ENCODE measurements around the gene ATP6V0D1.

ATP6V0D1 gene

DNA sequence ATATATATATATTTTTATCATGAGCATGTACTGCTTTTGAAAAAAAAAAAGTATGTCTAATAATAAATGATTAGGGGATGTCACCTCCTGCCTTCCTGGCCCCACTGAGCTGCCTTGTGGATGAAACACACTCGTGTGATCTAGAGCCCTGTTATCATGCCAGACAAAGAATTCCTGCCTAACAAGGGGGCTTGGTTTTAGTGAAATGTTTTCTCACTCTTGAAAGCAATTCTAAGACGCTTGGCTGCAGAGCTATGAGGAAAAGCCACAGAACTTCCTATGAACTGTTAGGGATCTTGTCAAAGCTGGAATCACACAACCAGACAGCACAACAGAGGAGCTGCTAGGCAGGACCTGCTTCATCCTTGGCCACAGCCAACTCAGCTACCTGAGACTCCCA lies 68.7 kb downstream of the ATP6V0D1 start:
- Histone ChIP-seq H3K27ac (ENCODE audit: low read length) (no peak overlapping the region), H3K36me3 (ENCODE audit: control insufficient read depth in 1 of 2, insufficient read depth in 2 of 2, low read length in 2 of 2) (peaks cover 0 to 4% of the 10 kb centered on the region in 2 donors), H3K27me3 (ENCODE audit: low read depth, low read length) (no peaks in the 10 kb centered on the region), H3K4me1 (ENCODE audit: control insufficient read depth in 1 of 2, insufficient read depth in 2 of 2, low read length in 2 of 2) (peaks cover 0 to 9% of the 10 kb centered on the region in 2 donors), H3K4me3 (ENCODE audit: low read depth in 1 of 2, low read length in 2 of 2) (no peak overlapping the region), H3K9me3 (ENCODE audit: control insufficient read depth in 1 of 2, low read length in 2 of 2) (no peaks in the 10 kb centered on the region)

DNA sequence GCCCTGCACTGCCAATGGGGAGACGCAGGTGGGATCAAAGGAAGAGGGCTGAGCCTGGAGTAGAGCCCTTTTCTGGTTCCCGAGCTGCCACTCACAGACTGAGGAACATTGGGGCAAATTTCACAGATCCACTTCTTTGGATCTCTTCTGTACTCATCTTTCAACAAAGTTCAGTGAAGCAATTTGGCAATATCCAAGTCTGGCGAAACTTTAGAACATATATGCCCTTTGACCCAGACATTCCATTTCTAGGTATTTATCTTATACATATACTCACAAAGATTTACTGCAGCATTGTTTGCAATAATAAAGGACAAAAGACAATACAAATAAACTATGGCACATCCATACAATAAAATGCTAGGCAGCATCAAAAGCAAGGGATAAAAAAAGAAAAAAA lies 69.6 kb downstream of the ATP6V0D1 start:
- Histone ChIP-seq H3K9me3 (ENCODE audit: control insufficient read depth in 1 of 2, low read length in 2 of 2) (no peaks in the 10 kb centered on the region), H3K27ac (ENCODE audit: low read length) (no peak overlapping the region), H3K4me3 (ENCODE audit: low read depth in 1 of 2, low read length in 2 of 2) (no peak overlapping the region), H3K4me1 (ENCODE audit: control insufficient read depth in 1 of 2, insufficient read depth in 2 of 2, low read length in 2 of 2) (peaks cover 0 to 14% of the 10 kb centered on the region in 2 donors), H3K27me3 (ENCODE audit: low read depth, low read length) (no peaks in the 10 kb centered on the region), H3K36me3 (ENCODE audit: control insufficient read depth in 1 of 2, insufficient read depth in 2 of 2, low read length in 2 of 2) (peaks cover 0 to 4% of the 10 kb centered on the region in 2 donors)

DNA sequence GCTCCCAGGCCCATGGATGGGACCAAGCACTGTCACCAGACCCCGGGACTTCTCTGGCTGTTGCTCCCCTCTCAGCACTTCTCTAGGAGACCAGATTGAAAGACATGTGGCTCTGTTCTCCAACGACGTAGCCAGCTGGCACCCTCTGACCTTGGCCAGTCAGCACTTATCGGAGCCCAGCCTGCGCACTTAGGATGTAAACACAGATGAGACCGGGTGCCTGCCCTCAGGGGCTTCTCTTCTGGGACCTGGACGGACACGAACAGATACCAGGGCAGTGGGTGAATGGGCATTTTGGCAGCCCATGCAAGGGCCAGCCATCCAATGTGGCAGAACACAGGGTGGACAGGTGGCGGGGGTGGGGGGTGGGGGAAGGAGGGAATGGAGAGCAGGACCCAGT lies 71.3 kb downstream of the ATP6V0D1 start:
- H3K36me3 ChIP-seq (ENCODE audit: control insufficient read depth in 1 of 2, insufficient read depth in 2 of 2, low read length in 2 of 2), result peaks cover 0 to 4% of the 10 kb centered on the region in 2 donors
- no peak overlapping the region for H3K27ac ChIP-seq (ENCODE audit: low read length)
- H3K4me1 ChIP-seq (ENCODE audit: control insufficient read depth in 1 of 2, insufficient read depth in 2 of 2, low read length in 2 of 2), result peaks cover 0 to 12% of the 10 kb centered on the region in 2 donors
- H3K27me3 ChIP-seq (ENCODE audit: low read depth, low read length), result no peaks in the 10 kb centered on the region
- H3K4me3 ChIP-seq (ENCODE audit: low read depth in 1 of 2, low read length in 2 of 2), result no peak overlapping the region
- H3K9me3 ChIP-seq (ENCODE audit: control insufficient read depth in 1 of 2, low read length in 2 of 2), result no peaks in the 10 kb centered on the region

DNA sequence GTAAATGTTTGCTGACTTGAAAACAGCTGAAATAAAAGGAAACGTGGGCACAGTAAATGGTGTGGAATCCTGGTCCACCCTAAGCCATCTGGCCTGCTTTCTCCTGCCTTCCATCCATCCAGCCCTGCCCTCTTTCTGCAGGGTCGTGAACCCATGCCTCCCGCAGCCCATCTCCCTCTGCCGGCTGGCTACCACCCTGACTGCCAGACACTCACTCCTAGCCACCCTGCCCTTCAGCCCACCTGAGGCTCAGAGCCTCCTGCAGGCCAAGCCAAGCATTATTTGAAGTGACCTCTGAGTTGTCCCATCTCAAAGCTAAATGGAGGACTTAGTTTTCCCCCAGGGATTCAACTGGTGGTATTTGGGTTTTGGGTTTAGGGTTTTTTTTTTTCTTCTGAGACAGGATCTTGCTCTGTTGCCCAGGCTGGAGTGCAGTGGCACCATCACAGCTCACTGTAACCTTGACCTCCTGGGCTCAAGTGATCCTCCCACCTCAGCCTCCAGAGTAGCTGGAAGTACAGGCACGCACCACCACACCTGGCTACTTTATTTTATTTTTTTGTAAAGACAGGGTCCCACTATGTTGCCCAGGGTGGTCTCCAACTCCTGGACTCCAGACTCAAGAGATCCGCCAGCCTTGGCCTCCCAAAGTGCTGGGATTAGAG lies 73.0 kb downstream of the ATP6V0D1 start:
- H3K27me3 ChIP-seq (ENCODE audit: low read depth, low read length), result no peaks in the 10 kb centered on the region
- H3K27ac ChIP-seq (ENCODE audit: low read length), result no peak overlapping the region
- no peaks in the 10 kb centered on the region for H3K9me3 ChIP-seq (ENCODE audit: control insufficient read depth in 1 of 2, low read length in 2 of 2)
- peaks cover 0 to 4% of the 10 kb centered on the region in 2 donors for H3K36me3 ChIP-seq (ENCODE audit: control insufficient read depth in 1 of 2, insufficient read depth in 2 of 2, low read length in 2 of 2)
- H3K4me3 ChIP-seq (ENCODE audit: low read depth in 1 of 2, low read length in 2 of 2), result no peak overlapping the region
- peaks cover 0 to 12% of the 10 kb centered on the region in 2 donors for H3K4me1 ChIP-seq (ENCODE audit: control insufficient read depth in 1 of 2, insufficient read depth in 2 of 2, low read length in 2 of 2)

DNA sequence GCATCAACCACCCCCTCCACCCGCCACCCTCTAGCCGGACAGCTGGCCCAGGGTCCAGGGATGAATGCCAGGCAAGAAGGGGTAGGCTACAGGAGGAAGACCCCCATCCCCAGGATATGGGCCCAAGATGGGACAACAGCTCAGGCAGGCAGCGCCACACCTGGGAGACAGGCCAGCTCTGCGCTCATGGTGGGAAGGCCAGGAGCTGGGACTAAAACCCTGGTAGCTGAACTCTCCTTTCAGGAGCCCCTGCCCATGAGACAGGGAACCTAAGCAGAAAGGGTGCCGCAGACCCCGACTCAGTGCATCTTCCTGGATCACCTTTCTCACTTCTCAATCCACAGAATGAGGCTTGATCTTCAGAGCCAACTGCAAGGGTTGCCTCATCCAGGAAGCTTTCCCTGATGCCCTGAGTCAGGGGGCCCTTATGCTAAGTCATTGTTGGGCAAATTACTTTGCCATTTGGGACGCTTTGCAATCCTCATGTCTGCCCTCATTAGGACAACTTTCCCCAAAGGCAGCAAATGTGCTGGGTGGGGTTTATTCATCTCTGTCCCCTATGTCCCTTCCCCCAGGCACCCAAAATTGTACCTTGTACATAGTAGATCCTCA lies 73.7 kb downstream of the ATP6V0D1 start:
- Histone ChIP-seq H3K27ac (ENCODE audit: low read length) (peak overlapping the region; percentile 80), H3K4me1 (ENCODE audit: control insufficient read depth in 1 of 2, insufficient read depth in 2 of 2, low read length in 2 of 2) (peaks cover 0 to 12% of the 10 kb centered on the region in 2 donors), H3K36me3 (ENCODE audit: control insufficient read depth in 1 of 2, insufficient read depth in 2 of 2, low read length in 2 of 2) (peaks cover 0 to 4% of the 10 kb centered on the region in 2 donors), H3K27me3 (ENCODE audit: low read depth, low read length) (no peaks in the 10 kb centered on the region), H3K9me3 (ENCODE audit: control insufficient read depth in 1 of 2, low read length in 2 of 2) (no peaks in the 10 kb centered on the region), H3K4me3 (ENCODE audit: low read depth in 1 of 2, low read length in 2 of 2) (no peak overlapping the region)

DNA sequence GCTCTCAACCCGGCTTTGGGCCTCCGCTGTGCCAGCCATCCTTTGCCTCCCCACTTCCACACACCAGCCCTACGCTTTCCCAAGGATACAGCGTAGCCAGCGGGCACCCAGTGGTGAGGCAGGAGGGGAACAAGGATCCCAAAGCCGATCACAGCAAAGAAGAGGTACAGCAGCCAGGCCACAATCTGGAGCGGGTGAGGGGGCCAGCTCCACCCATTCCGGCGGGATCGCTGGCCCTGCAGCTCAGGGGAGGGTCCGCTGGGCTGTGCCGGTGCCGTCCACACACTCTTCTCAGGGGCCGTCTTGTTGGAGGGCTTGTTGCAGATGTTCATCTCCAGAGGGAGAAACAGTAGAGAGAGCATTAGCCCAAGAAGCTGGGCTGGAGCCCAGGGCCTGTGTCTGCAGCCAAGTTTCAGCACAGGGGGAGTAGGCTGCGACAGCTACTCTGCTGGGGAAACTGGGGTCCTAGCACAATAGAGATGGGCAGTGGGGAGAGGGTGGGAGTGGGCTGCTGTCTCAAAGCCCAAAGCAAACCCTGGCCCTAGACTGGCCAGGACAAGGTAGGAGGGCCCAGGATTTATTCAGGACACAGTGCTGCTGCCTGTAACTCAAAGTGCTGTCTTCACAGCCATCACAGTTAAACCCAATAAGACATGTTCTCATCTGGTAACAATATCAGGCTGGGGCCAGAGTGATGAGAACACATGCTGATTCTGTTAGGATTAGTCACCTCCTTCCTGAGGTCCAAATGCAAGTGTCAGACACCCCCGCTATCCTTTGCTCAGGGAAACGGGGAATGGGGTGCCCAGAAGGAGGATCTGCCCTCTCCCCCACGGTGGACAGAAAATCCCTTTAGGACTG lies 74.6 kb downstream of the ATP6V0D1 start:
- Histone ChIP-seq H3K4me1 (ENCODE audit: control insufficient read depth in 1 of 2, insufficient read depth in 2 of 2, low read length in 2 of 2) (peaks cover 0 to 12% of the 10 kb centered on the region in 2 donors), H3K27me3 (ENCODE audit: low read depth, low read length) (no peaks in the 10 kb centered on the region), H3K9me3 (ENCODE audit: control insufficient read depth in 1 of 2, low read length in 2 of 2) (no peaks in the 10 kb centered on the region), H3K4me3 (ENCODE audit: low read depth in 1 of 2, low read length in 2 of 2) (no peak overlapping the region), H3K27ac (ENCODE audit: low read length) (peak overlapping the region; percentile 80), H3K36me3 (ENCODE audit: control insufficient read depth in 1 of 2, insufficient read depth in 2 of 2, low read length in 2 of 2) (peaks cover 0 to 4% of the 10 kb centered on the region in 2 donors)

DNA sequence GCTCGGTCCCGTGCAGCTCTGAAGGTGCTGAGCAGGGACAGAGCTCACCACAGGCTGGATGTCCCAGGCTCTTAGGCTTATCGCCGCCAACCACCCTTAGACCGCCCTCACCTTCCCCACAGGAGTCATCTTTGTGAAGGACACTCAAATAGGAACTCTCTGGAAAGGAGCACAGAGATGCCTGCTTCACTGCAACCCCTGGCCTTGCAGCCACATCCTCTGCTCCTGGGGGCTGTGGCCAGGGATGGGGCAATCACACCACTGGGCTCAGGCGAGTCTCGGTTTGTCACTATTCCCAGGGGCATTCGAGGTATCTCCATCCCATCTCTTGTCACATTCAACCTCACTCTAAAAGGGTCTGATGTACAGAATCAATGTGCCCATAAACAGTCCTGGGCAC lies 75.6 kb downstream of the ATP6V0D1 start:
- H3K27me3 ChIP-seq (ENCODE audit: low read depth, low read length), result no peaks in the 10 kb centered on the region
- H3K4me1 ChIP-seq (ENCODE audit: control insufficient read depth in 1 of 2, insufficient read depth in 2 of 2, low read length in 2 of 2), result peaks cover 0 to 12% of the 10 kb centered on the region in 2 donors
- no peaks in the 10 kb centered on the region for H3K9me3 ChIP-seq (ENCODE audit: control insufficient read depth in 1 of 2, low read length in 2 of 2)
- no peak overlapping the region for H3K4me3 ChIP-seq (ENCODE audit: low read depth in 1 of 2, low read length in 2 of 2)
- H3K36me3 ChIP-seq (ENCODE audit: control insufficient read depth in 1 of 2, insufficient read depth in 2 of 2, low read length in 2 of 2), result peaks cover 0 to 4% of the 10 kb centered on the region in 2 donors
- H3K27ac ChIP-seq (ENCODE audit: low read length), result peak overlapping the region; percentile 80

DNA sequence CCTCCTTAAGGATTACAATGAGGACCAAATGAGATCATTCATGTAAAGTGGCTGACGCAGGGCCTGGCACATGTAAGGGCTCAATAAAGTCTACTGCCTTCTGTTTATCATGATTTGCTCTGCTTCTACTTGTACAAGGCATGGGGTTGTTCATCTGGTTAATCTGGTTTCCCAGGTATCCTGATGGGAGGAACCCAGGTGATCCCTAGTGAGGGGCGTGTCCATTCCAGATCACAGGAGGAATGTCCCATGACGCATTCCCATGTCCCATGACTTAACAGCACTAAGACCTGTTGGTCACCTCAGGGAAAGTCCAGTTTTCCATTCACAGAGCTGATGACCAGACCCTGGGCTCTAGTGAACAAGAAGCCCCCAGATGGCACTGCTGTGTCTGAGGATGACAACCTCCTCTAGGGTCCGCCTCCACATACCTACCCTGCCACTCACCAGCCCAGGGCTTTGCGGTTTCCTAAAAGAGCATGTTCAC lies 76.2 kb downstream of the ATP6V0D1 start:
- Histone ChIP-seq H3K27me3 (ENCODE audit: low read depth, low read length) (no peaks in the 10 kb centered on the region), H3K27ac (ENCODE audit: low read length) (no peak overlapping the region), H3K9me3 (ENCODE audit: control insufficient read depth in 1 of 2, low read length in 2 of 2) (no peaks in the 10 kb centered on the region), H3K36me3 (ENCODE audit: control insufficient read depth in 1 of 2, insufficient read depth in 2 of 2, low read length in 2 of 2) (peaks cover 0 to 4% of the 10 kb centered on the region in 2 donors), H3K4me3 (ENCODE audit: low read depth in 1 of 2, low read length in 2 of 2) (no peak overlapping the region), H3K4me1 (ENCODE audit: control insufficient read depth in 1 of 2, insufficient read depth in 2 of 2, low read length in 2 of 2) (peaks cover 0 to 15% of the 10 kb centered on the region in 2 donors)

DNA sequence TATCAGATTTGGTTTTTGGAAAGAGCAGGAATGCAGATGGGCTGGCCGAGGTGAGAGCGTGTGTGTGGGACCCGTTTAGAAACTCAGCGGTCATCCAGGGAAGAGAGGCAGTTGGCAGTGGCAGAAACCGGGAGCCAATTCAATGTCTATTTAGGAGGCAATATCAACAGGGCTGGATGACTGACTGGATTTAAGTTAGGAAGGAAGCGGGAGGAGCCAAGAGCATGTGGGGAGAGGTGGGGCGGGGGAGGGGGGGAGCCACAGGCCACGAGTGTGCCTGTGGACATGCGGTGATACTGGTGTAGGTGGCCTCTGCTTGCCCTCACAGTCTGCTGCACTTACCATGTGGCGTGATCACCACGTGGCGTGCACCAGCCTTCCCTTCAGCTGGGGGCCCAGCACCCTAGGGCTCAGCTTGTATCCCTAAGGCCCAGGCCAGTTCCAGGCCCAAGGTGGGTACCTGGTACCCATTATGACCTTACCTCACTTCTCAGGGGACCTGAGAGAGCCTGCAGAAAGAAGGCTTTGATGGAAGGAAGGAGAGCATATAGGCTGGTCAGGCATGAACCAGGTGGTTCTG lies 76.9 kb downstream of the ATP6V0D1 start:
- H3K27me3 ChIP-seq (ENCODE audit: low read depth, low read length), result no peaks in the 10 kb centered on the region
- H3K9me3 ChIP-seq (ENCODE audit: control insufficient read depth in 1 of 2, low read length in 2 of 2), result no peaks in the 10 kb centered on the region
- H3K4me3 ChIP-seq (ENCODE audit: low read depth in 1 of 2, low read length in 2 of 2), result no peak overlapping the region
- peaks cover 0 to under 1% of the 10 kb centered on the region in 2 donors for H3K36me3 ChIP-seq (ENCODE audit: control insufficient read depth in 1 of 2, insufficient read depth in 2 of 2, low read length in 2 of 2)
- H3K27ac ChIP-seq (ENCODE audit: low read length), result no peak overlapping the region
- peaks cover 0 to 22% of the 10 kb centered on the region in 2 donors for H3K4me1 ChIP-seq (ENCODE audit: control insufficient read depth in 1 of 2, insufficient read depth in 2 of 2, low read length in 2 of 2)

DNA sequence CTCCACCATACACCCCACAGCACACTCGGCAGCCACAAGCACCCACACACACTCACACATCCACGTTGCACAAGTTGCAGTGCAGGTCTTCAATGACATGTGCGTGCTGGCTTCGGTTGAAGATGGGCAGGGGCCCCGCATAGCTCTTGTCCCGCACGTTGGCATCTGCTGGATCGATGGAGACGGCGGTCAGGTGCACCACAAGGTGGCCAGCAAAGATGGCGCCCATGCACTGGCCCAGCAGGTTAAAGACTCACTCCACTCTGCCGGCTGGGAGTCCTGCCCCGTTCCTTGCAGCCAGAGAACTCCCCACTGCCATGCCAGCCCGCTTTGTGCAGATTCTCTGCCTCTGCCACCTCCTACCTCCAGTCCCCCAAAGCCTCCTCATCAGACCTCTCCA lies 80.1 kb downstream of the ATP6V0D1 start:
- no peak overlapping the region for H3K4me3 ChIP-seq (ENCODE audit: low read depth in 1 of 2, low read length in 2 of 2)
- H3K27me3 ChIP-seq (ENCODE audit: low read depth, low read length), result no peaks in the 10 kb centered on the region
- H3K4me1 ChIP-seq (ENCODE audit: control insufficient read depth in 1 of 2, insufficient read depth in 2 of 2, low read length in 2 of 2), result peaks cover 2 to 43% of the 10 kb centered on the region in 2 donors
- H3K27ac ChIP-seq (ENCODE audit: low read length), result no peak overlapping the region
- no peaks in the 10 kb centered on the region for H3K36me3 ChIP-seq (ENCODE audit: control insufficient read depth in 1 of 2, insufficient read depth in 2 of 2, low read length in 2 of 2)
- H3K9me3 ChIP-seq (ENCODE audit: control insufficient read depth in 1 of 2, low read length in 2 of 2), result no peaks in the 10 kb centered on the region

Measured in muscle layer of duodenum (tissue), 2 donors.